HEK293 (cell line): ENCODE measurements around the gene FASLG.

Experiments
- CTCF ChIA-PET: fragments of 350-600 bp; formaldehyde crosslinking; extraction: SDS; loops from one replicate; lab custom pipeline; 2021; ENCODE audit warnings: antibody characterized with exemption; lab: Yijun Ruan, JAX
- POLR2A ChIA-PET: fragments of 300-600 bp; formaldehyde crosslinking; extraction: SDS; loops from one replicate; lab custom pipeline; 2020; ENCODE audit warnings: antibody characterized with exemption, inconsistent platforms; lab: Yijun Ruan, JAX
- H3K27ac ChIP-seq: fragments of 200-500 bp; sonication (Bioruptor generic); 2 replicates; pipeline ENCODE4 v1.5.1; 2014; ENCODE audit warnings: low read depth, low read length, control low read depth, inconsistent platforms; ENCODE audit errors: extremely low read depth
- H3K36me3 ChIP-seq, 2 experiments: fragments of 200-500 bp in 1 of 2; sonication (Bioruptor generic) in 1 of 2; 1 replicate in 1 of 2; 2 replicates in 1 of 2; pipeline ENCODE4 v1.5.1; 2014 to 2017; ENCODE audit warnings: inconsistent platforms in 2 of 2, low read length in 2 of 2; ENCODE audit not compliant: control insufficient read depth in 2 of 2, insufficient read depth in 1 of 2
- H3K4me1 ChIP-seq: fragments of 200-500 bp; sonication (Bioruptor generic); 2 replicates; pipeline ENCODE4 v1.5.1; 2014; ENCODE audit warnings: mild to moderate bottlenecking, low read length, inconsistent platforms; ENCODE audit not compliant: control insufficient read depth, insufficient read depth
- H3K4me3 ChIP-seq: 2 replicates; pipeline ENCODE4 v1.5.1; 2011; ENCODE audit warnings: low read depth, mild to moderate bottlenecking, control low read depth, low read length, moderate library complexity
- H3K9me3 ChIP-seq: fragments of 200-500 bp; sonication (Bioruptor generic); 2 replicates; pipeline ENCODE4 v1.5.1; 2014; ENCODE audit warnings: low read depth, low read length, inconsistent platforms; ENCODE audit not compliant: control insufficient read depth, insufficient read depth
- AEBP2 ChIP-seq: fragments of 450-650 bp; formaldehyde crosslinking; IDR thresholded peaks from 2 replicates; pipeline ENCODE4 v1.5.1; 2016; ENCODE audit warnings: missing biosample characterization, missing genetic modification characterization, borderline replicate concordance
- BCL11B ChIP-seq: fragments of 450-650 bp; formaldehyde crosslinking; IDR thresholded peaks from 2 replicates; pipeline ENCODE4 v1.5.1; 2016; ENCODE audit warnings: low read depth, missing biosample characterization, missing genetic modification characterization
- BCL6B ChIP-seq: fragments of 450-650 bp; formaldehyde crosslinking; IDR thresholded peaks from 2 replicates; pipeline ENCODE4 v1.5.1; 2017; ENCODE audit warnings: missing biosample characterization, missing genetic modification characterization
- MZF1 ChIP-seq: fragments of 450-650 bp; formaldehyde crosslinking; IDR thresholded peaks from 2 replicates; pipeline ENCODE4 v1.5.1; 2017; ENCODE audit warnings: missing biosample characterization, missing genetic modification characterization, borderline replicate concordance
- OSR2 ChIP-seq: fragments of 450-650 bp; formaldehyde crosslinking; IDR thresholded peaks from 2 replicates; pipeline ENCODE4 v1.5.1; 2016; ENCODE audit warnings: missing biosample characterization, missing genetic modification characterization
- RBAK ChIP-seq: fragments of 450-650 bp; formaldehyde crosslinking; IDR thresholded peaks from 2 replicates; pipeline ENCODE4 v1.5.1; 2016; ENCODE audit warnings: missing biosample characterization, missing genetic modification characterization
- SP3 ChIP-seq: fragments of 450-650 bp; formaldehyde crosslinking; IDR thresholded peaks from 2 replicates; pipeline ENCODE4 v1.5.1; 2016; ENCODE audit warnings: missing biosample characterization, missing genetic modification characterization
- SP7 ChIP-seq: fragments of 450-650 bp; formaldehyde crosslinking; IDR thresholded peaks from 2 replicates; pipeline ENCODE4 v1.5.1; 2016; ENCODE audit warnings: missing biosample characterization, missing genetic modification characterization
- WT1 ChIP-seq: fragments of 450-650 bp; formaldehyde crosslinking; IDR thresholded peaks from 2 replicates; pipeline ENCODE4 v1.5.1; 2016; ENCODE audit warnings: missing biosample characterization, missing genetic modification characterization
- ZBTB21 ChIP-seq: fragments of 450-650 bp; formaldehyde crosslinking; IDR thresholded peaks from 2 replicates; pipeline ENCODE4 v1.5.1; 2017; ENCODE audit warnings: missing biosample characterization, missing genetic modification characterization
- ZFP69B ChIP-seq: fragments of 450-650 bp; formaldehyde crosslinking; IDR thresholded peaks from 2 replicates; pipeline ENCODE4 v1.5.1; 2016; ENCODE audit warnings: missing biosample characterization, missing genetic modification characterization
- ZNF112 ChIP-seq: fragments of 450-650 bp; formaldehyde crosslinking; IDR thresholded peaks from 2 replicates; pipeline ENCODE4 v1.5.0; 2017; ENCODE audit warnings: missing biosample characterization, missing genetic modification characterization
- ZNF138 ChIP-seq: fragments of 450-650 bp; formaldehyde crosslinking; IDR thresholded peaks from 2 replicates; pipeline ENCODE4 v1.5.1; 2016; ENCODE audit warnings: missing biosample characterization, missing genetic modification characterization, borderline replicate concordance
- ZNF19 ChIP-seq: fragments of 450-650 bp; formaldehyde crosslinking; IDR thresholded peaks from 2 replicates; pipeline ENCODE4; 2016; ENCODE audit warnings: missing biosample characterization, missing genetic modification characterization, low read depth
- ZNF335 ChIP-seq: fragments of 450-650 bp; formaldehyde crosslinking; conservative IDR thresholded peaks from 2 replicates; pipeline ENCODE4 v1.5.1; 2016; ENCODE audit warnings: missing biosample characterization, missing genetic modification characterization
- ZNF449 ChIP-seq: fragments of 450-650 bp; formaldehyde crosslinking; IDR thresholded peaks from 2 replicates; pipeline ENCODE4 v1.5.1; 2017; ENCODE audit warnings: missing biosample characterization, mild to moderate bottlenecking, missing genetic modification characterization, moderate library complexity
- ZNF48 ChIP-seq: fragments of 450-650 bp; formaldehyde crosslinking; IDR thresholded peaks from 2 replicates; pipeline ENCODE4 v1.5.1; 2016; ENCODE audit warnings: missing biosample characterization, missing genetic modification characterization
- ZNF518A ChIP-seq: fragments of 450-650 bp; formaldehyde crosslinking; conservative IDR thresholded peaks from 2 replicates; pipeline ENCODE4 v1.5.1; 2016; ENCODE audit warnings: low read depth, missing biosample characterization, missing genetic modification characterization
- ZNF558 ChIP-seq: fragments of 450-650 bp; formaldehyde crosslinking; IDR thresholded peaks from 2 replicates; pipeline ENCODE4 v1.5.1; 2016; ENCODE audit warnings: missing biosample characterization, missing genetic modification characterization
- ZNF621 ChIP-seq: fragments of 450-650 bp; formaldehyde crosslinking; IDR thresholded peaks from 2 replicates; pipeline ENCODE4 v1.5.1; 2017; ENCODE audit warnings: missing biosample characterization, missing genetic modification characterization

FASLG gene

GRCh38 chr1:172650474-172651193 lies 8.3 kb upstream of the FASLG start (continued):
- TF ChIP-seq BCL6B (tag by site-specific recombination) (no peak), ZNF48 (no peak), ZNF19 (tag by site-specific recombination) (no peak), SP7 (tag by site-specific recombination) (no peak), ZBTB21 (tag by site-specific recombination) (no peak), ZNF335 (no peak), BCL11B (tag by site-specific recombination) (no peak), ZNF621 (tag by site-specific recombination) (no peak), ZNF112 (tag by site-specific recombination) (no peak)

GRCh38 chr1:172653015-172653709 lies 5.7 kb upstream of the FASLG start:
- no peaks in the 10 kb centered on the region for H3K36me3 ChIP-seq
- no peak for TF ChIP-seq ZNF558 (tag by site-specific recombination)
- TF ChIP-seq ZNF449 (tag by site-specific recombination): peak; percentile 52; the same call in 1 of the 2 replicates
- TF ChIP-seq, all 188 proteins: peak for 1
- ChIA-PET POLR2A (no interaction called here), CTCF (interaction anchor here (0.6 kb wide), 1 partner anchor 47 kb away, joined by 3 read pairs; no protein-coding TSS in a partner anchor)
- H3K4me1 ChIP-seq: no peaks in the 10 kb centered on the region
- H3K27ac ChIP-seq: no peak overlapping the region
- no peaks in the 10 kb centered on the region for H3K9me3 ChIP-seq
- no peak overlapping the region for H3K4me3 ChIP-seq

GRCh38 chr1:172654535-172654934 lies 4.4 kb upstream of the FASLG start:
- H3K36me3 ChIP-seq: no peaks in the 10 kb centered on the region
- ChIA-PET POLR2A (no interaction called here), CTCF (no interaction called here)
- H3K27ac ChIP-seq: no peak overlapping the region
- H3K4me3 ChIP-seq: no peak overlapping the region
- H3K9me3 ChIP-seq: no peaks in the 10 kb centered on the region
- no peaks in the 10 kb centered on the region for H3K4me1 ChIP-seq
- TF ChIP-seq ZNF138 (no peak), MZF1 (tag by site-specific recombination) (no peak), SP3 (tag by site-specific recombination) (no peak), WT1 (tag by site-specific recombination) (no peak), ZFP69B (no peak), ZNF518A (tag by site-specific recombination) (no peak), RBAK (tag by site-specific recombination) (no peak), OSR2 (tag by site-specific recombination) (no peak), AEBP2 (no peak)
